IPS DF 6.9 (cell line): ENCODE results near the gene TEDC2.
"Not testable (repeated sequence)": the region's sequence is repeated elsewhere in the genome, so short reads cannot be mapped to it uniquely, and the experiment has no call there.

Source experiments
- DNase-seq: peaks from one replicate; pipeline ENCODE4 v3.0.0-alpha.2; 2013; ENCODE audit warnings: low read depth, low spot score
- H3K27ac ChIP-seq: one replicate; pipeline ENCODE4 v1.5.1; 2013; ENCODE audit warnings: low read length, control low read depth
- H3K27me3 ChIP-seq: 2 replicates; pipeline ENCODE4 v1.6.1; 2013; ENCODE audit warnings: mild to moderate bottlenecking, low read length; ENCODE audit not compliant: control insufficient read depth, insufficient read depth
- H3K36me3 ChIP-seq: 2 replicates; pipeline ENCODE4 v1.6.1; 2013; ENCODE audit warnings: low read length; ENCODE audit not compliant: control insufficient read depth, insufficient read depth
- H3K4me1 ChIP-seq: 2 replicates; pipeline ENCODE4 v1.6.1; 2013; ENCODE audit warnings: low read length; ENCODE audit not compliant: control insufficient read depth, insufficient read depth
- H3K4me3 ChIP-seq: 2 replicates; pipeline ENCODE4 v1.5.1; 2013; ENCODE audit warnings: mild to moderate bottlenecking, low read length
- H3K9me3 ChIP-seq: 2 replicates; pipeline ENCODE4 v1.6.1; 2013; ENCODE audit warnings: low read length, inconsistent platforms; ENCODE audit not compliant: control insufficient read depth, insufficient read depth
- WGBS: extraction: QIAGEN DNeasy Blood & Tissue Kit; methylation state at CpG from one replicate; pipeline ENCODE4 v1.1.7; 2013; ENCODE audit warnings: mixed read lengths, missing lambda C conversion rate; ENCODE audit not compliant: insufficient read length, insufficient coverage; 5-methylcytosine and 5-hydroxymethylcytosine counted together

Gene TEDC2

GRCh38 chr16:2438121-2438520 is 21.8 kb upstream of the TEDC2 start:
- Histone ChIP-seq H3K4me1 (no peaks in the 10 kb centered on the region), H3K9me3 (no peaks in the 10 kb centered on the region), H3K36me3 (peaks cover 22% of the 10 kb centered on the region), H3K27ac (no peak overlapping the region), H3K4me3 (no peak overlapping the region), H3K27me3 (no peaks in the 10 kb centered on the region)
- no peak for DNase-seq
- no CpG with 5 or more reads among the region's 14 CpGs for WGBS

DNA sequence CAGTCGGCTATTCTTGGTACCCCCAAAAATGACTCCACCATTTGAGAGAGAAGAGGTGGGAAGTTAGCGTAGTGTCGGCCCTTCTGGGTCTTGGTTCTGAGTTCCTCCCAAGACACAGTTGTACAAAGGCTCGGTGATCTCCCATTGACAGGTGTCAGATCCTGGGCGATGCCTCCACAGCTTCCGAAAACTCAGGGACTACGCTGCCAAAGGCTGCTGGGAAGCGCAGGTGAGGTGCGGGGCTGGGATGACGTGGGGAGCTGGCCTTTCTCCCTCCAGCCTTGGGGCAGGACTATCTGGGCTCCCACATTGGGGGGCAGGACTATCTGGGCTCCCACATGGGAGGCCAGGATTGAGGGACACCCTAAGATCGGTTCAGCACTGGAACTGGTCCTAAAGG is 20.3 kb upstream of the TEDC2 start:
- H3K36me3 ChIP-seq = peaks cover 22% of the 10 kb centered on the region
- no peaks in the 10 kb centered on the region for H3K27me3 ChIP-seq
- H3K9me3 ChIP-seq = no peaks in the 10 kb centered on the region
- DNase-seq = no peak
- H3K4me3 ChIP-seq = no peak overlapping the region
- H3K27ac ChIP-seq = no peak overlapping the region
- no CpG with 5 or more reads among the region's 11 CpGs for WGBS
- no peaks in the 10 kb centered on the region for H3K4me1 ChIP-seq

DNA sequence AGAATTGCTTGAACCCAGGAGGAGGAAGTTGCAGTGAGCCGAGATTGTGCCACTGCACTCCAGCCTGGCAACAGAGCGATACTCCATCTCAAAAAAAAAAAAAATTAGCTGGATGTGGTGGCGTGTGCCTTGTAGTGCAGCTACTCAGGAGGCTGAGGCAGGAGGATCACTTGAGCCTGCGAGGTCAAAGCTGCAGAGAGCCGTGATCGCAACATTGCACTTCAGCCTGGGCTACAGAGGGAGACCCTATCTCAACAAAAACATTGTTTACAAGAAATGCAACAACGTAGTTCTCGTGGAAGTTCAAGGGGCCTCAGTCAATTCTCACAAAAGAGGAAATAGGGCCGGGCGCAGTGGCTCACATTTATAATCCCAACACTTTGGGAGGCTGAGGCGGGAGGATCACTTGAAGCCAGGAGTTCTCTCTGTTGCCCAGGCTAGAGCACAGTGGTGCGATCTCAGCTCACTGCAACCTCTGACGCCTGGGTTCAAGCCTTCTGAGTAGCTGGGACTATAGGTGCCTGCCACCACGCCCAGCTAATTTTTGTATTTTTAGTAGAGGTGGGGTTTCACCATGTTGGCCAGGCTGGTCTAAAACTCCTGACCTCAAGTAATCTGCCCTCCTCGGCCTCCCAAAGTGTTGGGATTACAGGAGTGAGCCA is 18.6 kb upstream of the TEDC2 start:
- not testable (repeated sequence) for H3K4me1 ChIP-seq, H3K27me3 ChIP-seq, DNase-seq, H3K9me3 ChIP-seq, H3K27ac ChIP-seq, H3K4me3 ChIP-seq
- H3K36me3 ChIP-seq = peaks cover 36% of the 10 kb centered on the region
- no CpG with 5 or more reads among the region's 15 CpGs for WGBS

DNA sequence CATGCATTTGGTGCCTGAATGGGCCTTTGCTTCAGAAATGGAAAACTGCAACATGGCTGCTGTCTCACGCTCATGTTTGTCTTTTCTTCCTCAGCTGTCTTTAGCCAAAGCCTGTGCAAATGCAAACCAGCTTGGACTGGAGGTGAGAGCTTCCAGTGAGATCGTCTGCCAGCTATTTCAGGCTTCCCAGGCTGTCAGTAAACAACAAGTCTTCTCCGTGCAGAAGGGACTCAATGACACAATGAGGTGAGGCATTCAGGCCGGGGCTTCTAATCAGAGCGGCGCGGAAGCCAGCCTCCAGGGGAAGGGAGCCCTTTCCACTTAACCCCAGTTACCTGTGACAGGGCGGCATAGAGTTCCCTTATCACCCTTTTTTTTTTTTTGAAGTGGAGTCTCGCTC is 16.4 kb upstream of the TEDC2 start:
- H3K36me3 ChIP-seq = peaks cover 42% of the 10 kb centered on the region
- no peaks in the 10 kb centered on the region for H3K27me3 ChIP-seq
- whole genome bisulfite sequencing = no CpG with 5 or more reads among the region's 9 CpGs
- no peaks in the 10 kb centered on the region for H3K9me3 ChIP-seq
- no peak for DNase-seq
- no peak overlapping the region for H3K4me3 ChIP-seq
- H3K27ac ChIP-seq = no peak overlapping the region
- no peaks in the 10 kb centered on the region for H3K4me1 ChIP-seq

GRCh38 chr16:2447920-2448583 is 11.9 kb upstream of the TEDC2 start:
- Histone ChIP-seq H3K36me3 (peaks cover 52% of the 10 kb centered on the region), H3K4me3 (no peak overlapping the region), H3K9me3 (no peaks in the 10 kb centered on the region), H3K4me1 (no peaks in the 10 kb centered on the region), H3K27me3 (no peaks in the 10 kb centered on the region), H3K27ac (no peak overlapping the region)
- WGBS = no CpG with 5 or more reads among the region's 11 CpGs
- no peak for DNase-seq

DNA sequence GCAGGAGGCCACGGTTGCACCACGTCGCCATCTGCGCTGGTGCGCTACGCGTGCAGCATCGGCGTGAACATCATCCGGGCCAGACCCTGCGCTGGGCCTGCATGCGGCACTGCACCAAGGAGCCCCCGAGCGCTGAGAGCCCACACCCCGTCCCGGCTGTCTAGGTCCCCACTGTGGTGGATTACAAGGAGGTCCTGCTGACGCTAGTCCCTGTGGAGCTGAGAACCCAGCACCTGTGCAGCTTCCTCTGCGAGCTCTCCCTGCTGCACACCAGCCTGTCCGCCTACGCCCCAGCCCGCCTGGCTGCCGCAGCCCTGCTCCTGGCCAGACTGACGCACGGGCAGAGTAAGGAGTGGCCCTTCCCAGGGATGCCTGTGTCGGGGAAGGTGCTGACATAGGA is 10.8 kb upstream of the TEDC2 start:
- no peak overlapping the region for H3K27ac ChIP-seq
- no peaks in the 10 kb centered on the region for H3K4me1 ChIP-seq
- no peaks in the 10 kb centered on the region for H3K9me3 ChIP-seq
- DNase-seq = no peak
- no peak overlapping the region for H3K4me3 ChIP-seq
- peaks cover 61% of the 10 kb centered on the region for H3K36me3 ChIP-seq
- WGBS = no CpG with 5 or more reads among the region's 25 CpGs
- no peaks in the 10 kb centered on the region for H3K27me3 ChIP-seq

DNA sequence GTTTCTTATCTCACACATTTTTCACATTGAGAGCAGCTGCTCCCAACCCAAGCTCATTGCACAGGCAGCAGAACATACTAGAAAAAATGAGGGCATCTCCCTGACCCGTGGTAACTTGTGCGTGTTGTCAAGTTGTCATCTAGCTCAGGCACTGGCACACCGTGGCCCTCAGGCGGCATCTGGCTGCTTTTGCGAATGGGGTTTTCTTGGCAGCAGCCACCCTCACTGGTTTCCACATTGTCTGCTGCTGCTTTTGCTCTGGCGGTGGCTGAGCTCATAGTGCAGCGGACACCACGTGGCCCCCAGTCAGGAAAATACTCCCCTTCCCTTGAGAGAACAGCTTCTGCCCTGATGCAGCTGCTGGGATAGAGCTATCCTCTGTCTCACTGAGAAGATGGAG is 9.4 kb upstream of the TEDC2 start:
- H3K36me3 ChIP-seq = peaks cover 60% of the 10 kb centered on the region
- no peaks in the 10 kb centered on the region for H3K9me3 ChIP-seq
- H3K4me3 ChIP-seq = no peak overlapping the region
- no peak overlapping the region for H3K27ac ChIP-seq
- no peaks in the 10 kb centered on the region for H3K4me1 ChIP-seq
- H3K27me3 ChIP-seq = no peaks in the 10 kb centered on the region
- WGBS = no CpG with 5 or more reads among the region's 8 CpGs
- no peak for DNase-seq

DNA sequence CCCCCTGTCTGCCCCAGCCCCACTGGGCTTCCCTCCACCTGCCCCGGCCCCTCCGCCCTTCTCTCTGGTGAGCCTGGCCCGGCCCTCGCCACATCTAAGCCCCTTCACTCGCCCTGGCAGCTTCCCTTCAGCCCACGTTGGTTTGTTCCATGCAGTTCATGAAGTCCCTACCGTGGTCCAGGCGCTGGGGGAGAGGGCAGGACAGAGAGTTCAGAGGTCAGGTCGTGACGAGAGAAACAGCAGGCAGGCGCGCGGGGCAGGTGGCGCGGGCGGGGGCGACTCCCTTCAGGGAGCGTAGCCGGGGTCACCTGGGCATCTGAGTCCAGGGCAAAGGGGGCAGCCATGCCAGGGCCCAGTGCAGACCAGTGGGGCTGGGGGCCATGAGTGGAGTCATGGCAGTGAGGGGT is 8.9 kb upstream of the TEDC2 start:
- Histone ChIP-seq H3K4me3 (no peak overlapping the region), H3K27me3 (no peaks in the 10 kb centered on the region), H3K4me1 (no peaks in the 10 kb centered on the region), H3K36me3 (peaks cover 63% of the 10 kb centered on the region), H3K27ac (no peak overlapping the region), H3K9me3 (no peaks in the 10 kb centered on the region)
- no CpG with 5 or more reads among the region's 19 CpGs for WGBS
- DNase-seq = no peak

GRCh38 chr16:2451851-2452320 is 8.0 kb upstream of the TEDC2 start:
- Histone ChIP-seq H3K9me3 (no peaks in the 10 kb centered on the region), H3K27ac (no peak overlapping the region), H3K4me3 (no peak overlapping the region), H3K27me3 (no peaks in the 10 kb centered on the region), H3K4me1 (no peaks in the 10 kb centered on the region), H3K36me3 (peaks cover 63% of the 10 kb centered on the region)
- no peak for DNase-seq
- WGBS = no CpG with 5 or more reads among the region's 18 CpGs

GRCh38 chr16:2452650-2453049 is 7.3 kb upstream of the TEDC2 start:
- Histone ChIP-seq H3K27ac (no peak overlapping the region), H3K4me3 (no peak overlapping the region), H3K4me1 (no peaks in the 10 kb centered on the region; the same call in 1 of the 2 replicates), H3K36me3 (peaks cover 64% of the 10 kb centered on the region), H3K27me3 (no peaks in the 10 kb centered on the region), H3K9me3 (no peaks in the 10 kb centered on the region)
- no CpG with 5 or more reads among the region's 8 CpGs for WGBS
- no peak for DNase-seq
